HG02852 (cell line): ENCODE results near the gene P2RX4.
"Not testable (repeated sequence)": the region's sequence is repeated elsewhere in the genome, so short reads cannot be mapped to it uniquely, and the experiment has no call there.

Experiments
- ATAC-seq: cut with Tn5 transposase; IDR thresholded peaks from one replicate; pipeline ENCODE4 v1.9.1; 2021; ENCODE audit warnings: mild to moderate bottlenecking, moderate library complexity; ENCODE audit not compliant: unreplicated experiment

Gene P2RX4

DNA sequence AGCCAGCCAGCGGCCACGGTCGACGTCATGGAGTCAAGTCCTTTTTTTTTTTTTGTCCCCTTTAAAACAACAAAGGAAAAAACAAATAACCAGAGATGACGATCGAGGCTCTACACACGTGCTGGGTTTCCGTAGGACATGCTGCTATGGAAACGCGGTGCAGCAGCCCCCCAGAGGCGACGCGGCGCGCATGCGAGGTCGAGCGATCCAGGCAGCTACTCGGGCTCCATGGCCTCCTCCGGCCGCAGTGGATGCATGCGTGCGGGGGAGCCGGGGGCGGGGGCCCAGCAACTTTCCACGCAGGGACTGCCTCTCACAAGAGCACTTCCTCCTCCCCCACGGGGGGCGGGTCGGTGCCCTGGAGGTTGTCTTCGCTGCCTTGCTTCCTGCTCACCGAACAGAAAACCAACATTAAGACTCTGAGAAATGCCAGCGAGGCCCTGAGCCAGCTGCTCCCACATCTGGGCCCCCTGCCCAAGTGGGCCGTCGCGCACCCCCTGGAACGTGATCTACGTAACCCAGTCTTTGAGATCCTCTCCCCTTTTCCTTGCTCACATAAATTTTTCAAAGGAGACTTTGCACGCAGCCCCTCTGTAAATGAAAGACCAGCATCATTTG, 30.7 kb downstream of the P2RX4 start:
- ATAC-seq: no peak

DNA sequence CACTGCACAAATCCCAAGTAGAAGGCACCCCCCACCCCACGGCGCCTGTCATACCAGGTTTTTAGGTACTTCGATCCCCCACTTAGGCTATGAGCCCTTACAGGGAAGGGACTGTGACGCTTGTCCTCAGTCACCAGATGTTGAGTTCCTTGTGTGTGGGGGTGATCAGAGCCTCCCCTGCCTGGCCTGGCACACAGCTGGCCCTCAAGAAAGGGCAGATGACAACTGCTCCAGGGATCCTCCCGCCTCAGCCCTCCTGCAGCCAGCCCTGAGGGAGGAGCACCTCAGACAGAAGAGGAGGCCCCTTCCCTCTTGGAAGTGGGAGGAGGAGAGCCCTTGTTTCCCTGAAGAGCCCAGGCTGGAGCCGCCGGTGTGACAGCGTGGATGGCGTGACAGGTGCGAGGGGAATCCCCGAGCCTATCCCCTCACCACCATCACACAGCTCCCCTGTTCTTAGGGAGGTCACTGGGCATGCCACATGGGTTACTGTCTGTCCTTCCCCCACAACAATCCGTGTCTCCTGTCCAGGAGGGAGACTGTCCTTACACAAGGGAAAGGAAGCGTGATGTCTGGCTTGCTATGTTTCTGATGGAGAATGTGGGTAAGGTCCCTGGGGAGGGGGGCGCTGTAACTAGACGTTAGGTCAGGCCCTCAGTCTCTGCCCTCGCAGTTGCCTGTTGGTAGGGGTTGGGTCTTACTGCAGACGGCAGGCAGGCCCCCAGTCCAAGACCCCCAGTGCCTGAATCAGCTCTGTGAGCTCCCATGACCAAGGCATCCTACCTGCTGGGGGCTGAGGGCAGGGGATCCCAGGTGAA, 31.4 kb downstream of the P2RX4 start:
- no peak for ATAC-seq

DNA sequence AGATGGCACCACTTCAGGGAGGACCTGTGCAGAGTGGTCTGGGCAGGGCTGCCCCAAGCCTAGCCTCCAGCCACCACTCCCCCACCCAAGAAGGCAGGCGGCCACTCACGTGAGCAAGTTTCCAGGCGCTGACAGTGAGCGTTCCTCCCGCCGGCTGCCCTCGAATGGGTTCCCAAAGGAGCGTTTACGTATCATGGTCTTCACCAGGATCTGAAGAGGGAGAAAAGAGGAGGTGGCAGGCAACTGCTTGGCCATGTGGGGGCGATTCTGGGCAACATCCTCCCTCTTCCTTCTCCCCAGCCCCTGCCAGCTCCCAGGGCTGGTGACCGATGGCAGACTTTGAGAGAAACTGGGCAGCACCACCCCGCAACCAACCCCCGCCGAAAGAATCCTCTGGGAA, 35.1 kb downstream of the P2RX4 start:
- ATAC-seq: no peak

DNA sequence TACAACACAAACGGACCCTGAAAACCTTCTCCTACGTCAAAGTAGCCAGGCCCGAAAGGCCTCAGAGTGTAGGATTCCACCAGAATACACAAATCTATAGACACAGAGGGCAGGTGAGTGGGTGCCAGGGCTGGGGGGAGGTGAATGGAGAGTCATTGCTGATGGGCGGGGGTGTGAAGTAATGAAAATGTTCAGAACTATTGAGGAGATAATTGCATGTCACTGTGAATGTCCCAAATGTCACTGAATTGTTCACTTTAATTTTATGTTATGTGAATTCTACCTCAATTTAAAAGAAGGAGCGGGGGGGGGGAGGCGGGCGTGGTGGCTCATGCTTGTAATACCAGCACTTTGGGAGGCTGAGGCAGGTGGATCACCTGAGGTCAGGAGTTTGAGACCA, 36.0 kb downstream of the P2RX4 start:
- no peak for ATAC-seq

DNA sequence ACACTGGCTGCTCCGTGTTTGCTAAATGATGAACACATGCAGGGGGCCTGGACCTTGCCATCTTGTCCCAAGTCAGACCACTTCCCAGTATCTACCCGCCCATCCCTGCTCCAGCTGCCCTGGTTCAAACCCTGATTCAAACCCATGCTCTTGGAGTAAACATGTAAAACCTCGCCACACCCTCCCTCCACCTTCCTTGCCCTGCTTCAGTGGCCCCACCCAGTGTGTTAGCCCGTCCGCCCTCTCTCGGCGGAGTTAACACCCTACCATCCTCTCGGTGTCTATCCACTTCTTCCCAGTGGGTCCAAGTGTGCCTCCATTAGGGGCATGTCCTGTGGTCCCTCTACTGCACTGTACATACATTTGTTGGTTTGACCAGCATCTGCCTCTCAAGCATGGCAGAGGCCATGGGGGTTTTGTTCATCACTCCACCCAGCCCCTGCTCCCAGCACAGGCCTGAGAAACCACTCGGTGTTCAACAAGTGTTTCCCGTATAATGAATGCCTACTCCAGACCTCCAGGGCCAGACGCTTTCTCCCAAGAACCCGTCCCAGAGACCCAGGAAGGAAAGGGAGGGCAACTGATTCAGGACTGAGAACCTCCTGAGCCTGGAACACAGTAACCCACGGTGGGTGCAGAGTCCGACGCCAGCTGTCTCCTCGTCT, 37.1 kb downstream of the P2RX4 start:
- ATAC-seq: no peak

DNA sequence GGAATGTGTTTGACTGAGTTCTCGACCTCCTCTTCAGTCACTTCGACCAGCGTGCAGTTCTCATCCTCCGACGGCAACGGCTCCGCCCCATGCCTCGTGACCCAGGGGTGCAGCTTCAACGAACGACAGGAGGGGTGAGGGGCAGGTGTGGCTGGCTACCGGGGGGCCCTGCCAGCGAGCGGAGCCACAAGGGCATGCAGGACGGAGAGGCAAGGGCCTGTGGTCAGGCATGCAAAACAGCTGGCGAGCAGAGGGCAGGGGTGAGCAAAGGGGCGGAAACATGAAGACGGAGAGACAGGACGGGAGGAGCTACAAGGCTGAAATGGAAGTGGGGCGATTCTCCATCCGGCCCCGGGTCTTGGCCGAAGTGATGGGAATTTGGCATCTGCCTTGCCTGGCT, 38.7 kb downstream of the P2RX4 start:
- ATAC-seq: peak; percentile 71

DNA sequence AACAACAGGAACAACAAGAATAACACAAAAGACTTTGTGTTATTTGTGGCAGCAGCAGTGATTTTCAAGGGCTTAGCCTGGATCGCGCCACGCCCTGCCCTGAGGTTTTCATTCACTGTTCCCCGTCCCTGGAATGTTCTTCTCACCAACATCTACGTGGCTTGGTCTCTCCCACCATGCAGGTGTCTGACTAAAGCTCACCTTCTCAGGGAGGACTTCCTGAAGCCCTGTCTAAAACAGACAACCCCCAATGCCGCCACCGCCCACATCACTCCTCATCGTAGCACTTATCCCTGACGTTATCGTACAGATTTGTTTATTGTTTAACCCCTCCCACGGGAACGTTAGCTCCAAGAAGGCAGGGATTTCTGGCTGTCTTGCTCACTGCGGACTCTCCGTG, 40.4 kb downstream of the P2RX4 start:
- ATAC-seq: no peak

DNA sequence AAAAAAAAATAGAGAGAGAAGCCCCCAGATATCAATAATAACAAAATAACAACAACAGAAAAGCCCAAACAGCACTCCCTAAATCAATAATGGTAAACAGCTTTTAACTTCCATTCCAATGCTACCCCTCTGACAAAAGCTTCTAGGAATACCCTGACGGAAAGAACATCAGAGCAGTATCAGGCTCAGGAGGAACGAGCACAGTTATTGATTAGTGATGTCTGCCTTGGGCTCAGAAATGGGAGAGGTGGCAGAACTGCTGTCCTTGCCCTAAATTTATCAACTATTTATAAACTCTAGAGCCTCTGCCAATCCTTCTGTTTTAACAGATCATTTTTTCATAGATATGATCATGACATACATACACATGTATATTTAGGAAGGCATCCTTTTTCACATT, 41.9 kb downstream of the P2RX4 start:
- no peak for ATAC-seq

DNA sequence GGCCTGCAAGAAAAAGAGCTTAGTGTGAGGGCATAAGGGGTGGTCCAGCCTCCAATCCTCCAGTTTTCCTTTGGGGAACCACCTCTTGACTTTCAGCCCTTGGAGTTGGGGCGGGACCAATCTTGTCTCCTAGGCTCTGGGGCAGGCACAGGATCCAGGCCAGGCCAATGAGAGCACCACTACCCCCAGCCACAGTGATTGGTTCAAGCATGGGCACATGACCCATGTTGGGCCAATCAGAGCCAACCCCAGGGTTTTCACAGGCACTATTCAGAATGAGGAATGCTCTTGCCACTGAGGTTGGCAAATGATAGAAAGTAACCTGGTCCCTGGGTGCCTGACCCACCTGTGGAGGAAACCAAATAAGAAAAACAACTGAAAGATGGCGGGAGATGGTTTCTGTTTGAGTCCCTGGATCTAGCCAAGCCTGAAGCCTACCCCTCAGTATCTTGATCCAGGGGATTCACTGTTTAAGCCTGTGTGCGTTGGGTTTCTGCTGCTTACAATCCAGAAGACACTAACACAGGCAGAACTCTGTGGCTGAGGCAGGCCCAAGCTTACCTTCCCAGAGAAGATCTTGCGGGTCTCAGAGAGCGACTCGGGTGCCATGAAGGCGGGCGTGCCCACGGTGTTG, 42.9 kb downstream of the P2RX4 start:
- ATAC-seq: no peak

DNA sequence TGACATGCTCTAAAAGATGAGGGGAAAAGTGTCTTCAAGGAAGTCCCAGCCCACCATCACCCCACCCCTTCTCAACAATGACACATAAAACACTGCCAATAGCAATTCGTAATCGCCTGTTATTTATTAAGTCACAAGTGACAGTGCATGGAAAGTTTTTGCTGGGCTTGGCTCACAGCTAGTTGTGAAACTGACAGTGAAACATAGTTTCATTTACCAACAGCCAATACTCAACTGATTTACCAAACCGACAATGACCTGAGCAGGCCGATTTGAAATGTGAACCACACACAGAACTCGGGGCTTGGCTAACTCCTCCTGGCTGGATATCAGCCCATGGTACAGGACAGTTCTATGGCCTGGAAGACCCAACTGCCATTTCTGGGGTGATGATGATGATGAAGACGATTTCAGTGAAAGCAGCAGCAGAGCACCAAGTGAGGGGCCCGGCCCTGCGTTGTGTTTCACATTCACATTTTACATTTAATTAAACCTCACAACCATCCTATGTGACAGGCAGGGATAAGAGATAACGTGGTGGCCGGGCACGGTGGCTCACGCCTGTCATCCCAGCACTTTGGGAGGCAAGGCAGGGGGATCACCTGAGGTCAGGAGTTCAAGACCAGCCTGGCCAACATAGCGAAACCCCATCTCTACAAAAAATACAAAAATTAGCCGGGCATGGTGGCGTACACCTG, 43.9 kb downstream of the P2RX4 start:
- no peak for ATAC-seq

DNA sequence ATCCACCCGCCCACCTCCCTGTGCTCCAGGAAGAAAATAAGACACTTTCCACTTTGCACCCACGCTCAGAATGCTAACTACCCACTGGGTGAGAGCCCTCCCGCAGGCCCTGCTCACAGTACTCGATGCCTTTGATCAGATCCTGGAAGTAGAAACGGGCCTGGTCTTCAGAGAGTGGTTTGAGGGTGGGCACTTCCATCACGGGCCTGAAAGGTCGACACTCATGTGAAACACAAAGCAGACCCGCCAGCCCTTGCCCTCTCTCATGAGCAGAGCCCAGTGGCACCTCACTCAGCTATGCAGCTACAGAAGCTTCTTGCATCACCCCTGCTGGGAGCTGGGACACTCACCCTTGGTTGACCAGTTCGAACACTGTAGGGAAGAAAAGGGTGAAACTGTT, 45.5 kb downstream of the P2RX4 start:
- no peak for ATAC-seq

DNA sequence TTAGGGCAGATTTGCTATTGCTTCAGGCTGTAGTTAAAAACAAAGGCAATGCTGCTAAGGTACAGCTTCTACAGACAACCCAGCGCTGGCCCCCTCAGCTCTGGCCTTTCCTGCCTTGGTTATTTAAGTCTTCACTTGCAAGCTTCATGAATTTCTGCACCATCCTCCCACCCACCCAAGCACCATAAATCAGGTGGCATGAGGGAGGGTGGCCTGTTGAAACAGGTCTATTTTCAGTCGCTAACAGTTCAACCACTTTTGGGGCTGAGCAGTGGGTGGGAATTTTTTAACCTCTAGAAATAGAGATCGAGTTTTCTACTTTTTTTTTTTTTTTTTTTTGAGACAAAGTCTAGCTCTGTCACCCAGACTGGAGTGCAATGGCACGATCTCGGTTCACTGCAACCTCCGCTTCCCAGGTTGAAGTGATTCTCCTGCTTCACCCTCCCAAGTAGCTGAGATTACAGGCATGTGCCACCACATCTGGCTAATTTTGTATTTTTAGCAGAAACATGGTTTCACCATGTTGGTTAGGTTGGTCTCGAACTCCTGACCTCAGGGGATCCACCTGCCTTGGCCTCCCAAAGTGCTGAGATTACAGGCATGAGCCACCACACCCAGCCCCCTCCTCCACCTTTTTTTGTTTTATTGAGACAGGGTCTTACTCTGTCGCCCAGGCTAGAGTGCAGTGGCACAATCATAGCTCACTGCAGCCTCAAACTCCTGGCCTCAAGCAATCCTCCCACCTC, 47.9 kb downstream of the P2RX4 start:
- not testable (repeated sequence) for ATAC-seq

DNA sequence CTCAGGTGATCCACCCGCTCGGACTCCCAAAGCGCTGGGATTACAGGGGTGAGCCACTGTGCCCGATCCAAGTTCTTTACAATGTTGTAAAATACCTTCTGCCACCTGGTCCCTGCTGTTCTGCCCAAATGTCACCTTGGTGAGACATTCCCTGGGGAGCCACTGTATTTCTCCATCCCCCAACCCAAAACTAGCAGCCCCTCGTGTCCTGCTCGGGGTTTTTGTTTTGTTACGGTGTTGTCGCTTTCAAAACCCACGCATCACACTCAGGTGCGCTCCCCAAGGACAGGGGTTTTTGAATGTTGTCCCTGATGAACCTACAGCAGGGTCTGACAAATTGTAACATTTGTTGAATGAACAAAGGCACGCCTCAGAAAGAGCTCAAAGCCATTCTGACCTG, 49.1 kb downstream of the P2RX4 start:
- no peak for ATAC-seq

DNA sequence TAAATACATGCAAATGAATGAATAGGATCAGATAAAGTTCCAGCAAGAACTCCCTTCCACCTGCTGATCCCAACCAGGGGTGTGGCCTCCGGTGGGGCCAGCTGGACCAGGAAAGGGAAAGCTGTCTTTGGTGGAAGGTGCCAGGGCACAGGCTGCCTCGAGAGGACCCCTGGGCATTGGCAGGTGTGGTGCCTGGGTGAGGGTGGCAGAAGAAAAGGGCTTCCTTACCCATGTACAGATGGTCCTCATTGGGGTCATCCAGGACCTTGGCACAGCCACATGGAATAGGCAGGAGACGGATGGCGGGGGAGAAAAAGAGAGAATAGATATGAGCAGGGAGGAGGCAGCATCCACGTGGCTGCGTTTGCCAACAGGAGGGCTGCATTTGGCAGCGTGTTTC, 50.2 kb downstream of the P2RX4 start:
- ATAC-seq: no peak

DNA sequence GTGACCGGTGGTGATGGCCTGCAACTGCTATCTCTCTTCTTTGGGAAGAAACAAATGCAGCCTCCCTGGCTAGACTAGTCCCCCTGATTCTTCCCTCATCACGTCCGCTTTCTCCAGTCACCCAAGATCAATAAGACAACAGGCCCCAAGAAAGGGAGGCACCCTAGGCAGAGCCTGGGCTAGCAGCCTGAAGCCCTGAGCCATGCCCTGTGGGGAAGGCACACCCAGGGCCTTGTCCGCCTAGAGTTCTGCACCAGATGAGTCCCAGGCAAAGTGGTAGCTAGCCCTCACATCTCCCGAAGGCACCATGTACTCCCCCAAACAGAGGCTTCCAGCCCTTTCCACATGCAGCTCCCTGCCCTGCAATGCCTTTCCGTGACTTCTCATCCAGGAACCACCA, 51.5 kb downstream of the P2RX4 start:
- no peak for ATAC-seq

DNA sequence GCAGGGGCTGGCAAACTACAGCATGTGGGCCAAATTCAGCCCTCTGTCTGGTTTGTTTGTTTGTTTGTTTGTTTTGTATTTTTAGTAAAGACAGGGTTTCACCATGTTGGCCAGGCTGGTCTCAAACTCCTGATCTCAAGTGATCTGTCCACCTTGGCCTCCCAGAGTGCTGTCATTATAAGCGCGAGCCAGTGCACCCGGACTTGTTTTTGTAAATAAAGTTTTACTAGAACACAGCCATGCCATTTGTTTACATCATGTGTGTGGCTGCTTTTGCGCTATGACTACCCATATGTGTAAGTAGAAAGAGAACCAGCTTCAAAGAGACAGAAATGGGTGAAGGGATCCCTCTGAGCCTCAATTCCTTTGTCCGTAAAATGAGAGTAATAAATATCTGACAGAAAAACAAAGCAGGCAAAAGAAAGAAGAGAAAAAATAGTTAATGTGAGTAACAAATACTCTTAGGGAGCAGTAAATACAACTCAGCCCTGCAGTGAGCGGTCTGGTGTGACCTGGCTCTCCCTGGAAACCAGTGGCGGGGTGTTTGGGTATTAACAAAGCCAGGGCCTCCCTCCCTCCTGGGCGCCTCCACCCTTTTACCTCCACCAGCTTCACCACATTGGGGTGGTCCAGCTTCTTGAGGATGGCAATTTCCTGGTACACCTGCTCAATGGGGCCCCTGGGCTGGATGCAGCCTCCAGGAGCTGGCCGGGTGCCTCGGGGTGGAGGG, 53.4 kb downstream of the P2RX4 start:
- no peak for ATAC-seq

DNA sequence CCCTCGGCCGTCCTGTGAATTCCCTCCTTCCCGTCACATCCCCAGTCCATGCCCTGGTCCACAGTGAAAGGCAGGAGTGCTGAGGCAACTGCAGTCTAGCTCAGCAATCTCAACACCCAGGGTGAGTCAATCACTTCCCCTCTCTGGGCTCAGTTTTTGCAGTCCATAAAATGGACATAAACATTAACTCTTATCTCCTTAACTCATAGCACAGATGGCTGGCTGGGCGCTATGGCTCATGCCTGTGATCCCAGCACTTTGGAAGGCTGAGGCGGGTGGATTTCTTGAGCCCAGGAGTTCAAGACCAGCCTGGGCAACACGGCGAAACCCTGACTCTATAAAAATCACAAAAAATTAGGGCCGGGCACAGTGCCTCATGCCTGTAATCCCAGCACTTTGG, 54.2 kb downstream of the P2RX4 start:
- ATAC-seq: no peak

DNA sequence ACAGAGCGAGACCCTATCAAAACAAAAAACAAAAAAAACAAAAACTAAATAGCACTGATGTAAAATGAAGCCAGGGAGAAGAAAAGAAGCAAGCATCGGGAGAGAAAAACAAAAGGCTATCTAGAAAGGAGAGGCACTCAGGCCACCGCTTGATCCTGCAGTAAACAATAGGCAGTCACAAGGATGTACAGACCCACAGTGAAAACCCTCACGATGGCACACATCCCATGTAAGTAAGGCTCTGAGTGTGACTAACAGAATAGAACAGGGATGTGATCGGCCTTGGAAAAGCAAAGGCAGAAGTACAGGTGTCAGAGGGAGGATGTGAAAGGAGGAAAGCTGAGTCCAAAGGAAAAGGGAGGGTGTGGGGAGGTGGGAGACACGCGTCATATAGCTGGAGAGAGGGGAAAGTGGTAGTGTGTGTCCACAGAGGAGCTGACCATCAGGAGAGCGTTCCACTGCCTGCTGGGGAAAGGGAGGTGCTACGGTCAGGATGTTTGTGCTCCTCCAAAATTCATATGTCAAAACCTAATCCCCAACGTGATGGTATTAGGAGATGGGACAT, 55.1 kb downstream of the P2RX4 start:
- ATAC-seq: no peak

DNA sequence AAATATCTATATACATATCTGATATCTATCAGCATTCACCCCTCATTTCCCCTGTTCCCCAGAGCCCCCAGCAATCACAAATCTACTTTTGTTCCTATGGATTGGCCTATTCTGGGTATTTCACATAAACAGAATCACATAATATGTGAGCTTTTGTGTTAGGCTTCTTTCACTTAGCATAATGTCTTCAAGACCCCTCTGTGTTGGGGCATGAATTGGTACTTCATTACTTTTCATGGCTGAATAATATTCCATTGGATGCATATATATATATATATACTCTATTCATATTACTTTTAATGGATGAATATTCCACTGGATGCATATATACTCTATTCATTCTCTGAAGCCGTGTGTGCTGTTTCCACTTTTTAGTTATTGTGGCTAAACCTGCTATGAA, 57.9 kb downstream of the P2RX4 start:
- ATAC-seq: no peak
